Ovary (tissue), 3 donors: ENCODE data around the gene OOEP.

Experiments used
- CTCF ChIP-seq, 3 donors: fragments of 450-650 bp in 2 of 3; fragments of 200-600 bp in 1 of 3; IDR thresholded peaks; one replicate each; pipeline versions ENCODE4 v1.5.1 to v1.8.0; 2016 to 2022; ENCODE audit warnings: antibody characterized with exemption in 3 of 3, mild to moderate bottlenecking in 1 of 3
- EP300 ChIP-seq: sonication (generic); formaldehyde crosslinking; IDR thresholded peaks from one replicate; pipeline ENCODE4 v1.6.1; 2017; ENCODE audit warnings: antibody characterized with exemption
- POLR2A ChIP-seq: fragments of 450-650 bp; IDR thresholded peaks from one replicate; pipeline ENCODE4 v1.6.1; 2017; ENCODE audit warnings: antibody characterized with exemption, mild to moderate bottlenecking, moderate library complexity
- donor health status: DM: no; HTN: no; CAD: no.

GRCh38 chr6:73363537-73363875 is 6.2 kb downstream of the OOEP start:
- TF ChIP-seq CTCF (IDR thresholded peaks at IDR 0.05) = no peak
- no peak for TF ChIP-seq EP300
- no peak for TF ChIP-seq POLR2A
